Activated CD8-positive, alpha-beta T cell treated with anti-CD3 and anti-CD28 coated beads for 36 hours (primary cell): Measurements from ENCODE around the gene ANGPTL4. TPM values are rescaled to one million over a fixed set of nuclear protein-coding genes. Genes with fewer than 3 reads are reported as not detected.
"Not testable (repeated sequence)": the region's sequence is repeated elsewhere in the genome, so short reads cannot be mapped to it uniquely, and the experiment has no call there.

ENCODE experiments used
- ATAC-seq: fragments of 200-7000 bp; cut with Tn5 transposase; one replicate; pipeline ENCODE4 v1.10.0; 2021; ENCODE audit warnings: mild to moderate bottlenecking, moderate library complexity
- CTCF ChIA-PET: fragments of 350-600 bp; sonication (Branson Sonifier 250); formaldehyde crosslinking; loops from one replicate; lab custom pipeline; 2021; ENCODE audit warnings: antibody characterized with exemption; lab: Charles Lee
- POLR2A ChIA-PET: fragments of 350-600 bp; sonication (Branson Sonifier 250); formaldehyde crosslinking; loops from one replicate; lab custom pipeline; 2021; ENCODE audit warnings: antibody characterized with exemption; lab: Charles Lee
- DNase-seq: peaks from one replicate; pipeline ENCODE4 v3.0.0-alpha.2; 2020
- H3K27ac Mint-ChIP-seq: one replicate; pipeline ENCODE4 v1.8.0; 2021; ENCODE audit warnings: mild to moderate bottlenecking, mixed read lengths
- H3K27me3 Mint-ChIP-seq: one replicate; pipeline ENCODE4 v1.8.0; 2021; ENCODE audit warnings: mixed read lengths
- H3K36me3 Mint-ChIP-seq: one replicate; pipeline ENCODE4 v1.8.0; 2021; ENCODE audit warnings: low read depth, mixed read lengths
- H3K4me1 Mint-ChIP-seq: one replicate; pipeline ENCODE4 v1.8.0; 2021; ENCODE audit warnings: low read depth, mixed read lengths
- H3K4me3 Mint-ChIP-seq: one replicate; pipeline ENCODE4 v1.8.0; 2021; ENCODE audit warnings: mild to moderate bottlenecking, moderate library complexity, mixed read lengths
- H3K9me3 Mint-ChIP-seq: one replicate; pipeline ENCODE4 v1.8.0; 2021; ENCODE audit warnings: mixed read lengths
- intact Hi-C: fragments of 100-400 bp; cut with micrococcal nuclease; formaldehyde crosslinking; loops from one replicate; pipeline ENCODE4 v1.10.0; 2022
- total RNA-seq, 2 experiments: library from RNA; stranded (reverse); gene quantifications; one replicate each; pipeline ENCODE4 v1.2.3, GENCODE V29; 2021
- TF ChIP-seq, protein P1 (sequence below): fragments of 200-600 bp; IDR thresholded peaks from one replicate; pipeline ENCODE4 v1.8.0; 2022; ENCODE audit warnings: antibody characterized with exemption, mild to moderate bottlenecking

The ANGPTL4 gene
- total RNA-seq, 2 experiments from 2014 or later = 26.8 to 27.8 TPM

GRCh38 chr19:8370176-8371010, 6.4 kb downstream of the ANGPTL4 start:
- CTCF ChIA-PET = interaction anchor here (0.6 to 1.3 kb wide), 3 partner anchors 16 to 117 kb away, joined by 3 read pairs; no protein-coding TSS in a partner anchor
- no peaks in the 10 kb centered on the region for H3K9me3 Mint-ChIP-seq

DNA sequence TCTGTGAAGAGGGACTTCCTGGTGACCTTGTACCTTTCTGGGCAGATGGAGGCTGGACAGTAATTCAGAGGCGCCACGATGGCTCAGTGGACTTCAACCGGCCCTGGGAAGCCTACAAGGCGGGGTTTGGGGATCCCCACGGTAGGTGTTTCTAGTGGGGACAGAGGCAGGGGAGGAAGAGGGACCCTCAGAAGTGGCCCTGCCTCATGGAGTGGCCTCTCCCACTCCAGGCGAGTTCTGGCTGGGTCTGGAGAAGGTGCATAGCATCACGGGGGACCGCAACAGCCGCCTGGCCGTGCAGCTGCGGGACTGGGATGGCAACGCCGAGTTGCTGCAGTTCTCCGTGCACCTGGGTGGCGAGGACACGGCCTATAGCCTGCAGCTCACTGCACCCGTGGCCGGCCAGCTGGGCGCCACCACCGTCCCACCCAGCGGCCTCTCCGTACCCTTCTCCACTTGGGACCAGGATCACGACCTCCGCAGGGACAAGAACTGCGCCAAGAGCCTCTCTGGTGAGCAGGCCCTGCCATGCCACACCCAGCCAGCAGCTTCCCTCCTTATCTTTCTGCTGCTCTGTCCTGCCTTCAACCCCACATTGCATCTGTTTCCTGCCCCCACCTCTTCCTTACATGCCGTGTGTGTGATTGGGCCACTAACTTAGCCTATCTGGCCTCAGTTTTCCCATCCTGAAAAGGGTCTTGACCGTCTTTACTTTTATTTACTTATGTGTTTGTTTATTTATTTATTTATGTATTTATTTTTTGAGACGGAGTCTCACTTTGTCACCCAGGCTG, 7.3 kb downstream of the ANGPTL4 start:
- intact Hi-C loops = no loop called here
- peaks cover 13% of the 10 kb centered on the region for H3K36me3 Mint-ChIP-seq
- no peak overlapping the region for H3K4me3 Mint-ChIP-seq
- no peak overlapping the region for H3K27ac Mint-ChIP-seq
- ATAC-seq (no peak), DNase-seq (no peak)
- ChIA-PET POLR2A (interaction anchor here (0.6 kb wide), 1 partner anchor 85 kb away, joined by 3 read pairs; no protein-coding TSS in a partner anchor), CTCF (interaction anchor here (0.6 to 0.7 kb wide), 2 partner anchors 17 to 118 kb away, joined by 3 read pairs; no protein-coding TSS in a partner anchor)
- no peaks in the 10 kb centered on the region for H3K9me3 Mint-ChIP-seq
- peaks cover 21% of the 10 kb centered on the region for H3K27me3 Mint-ChIP-seq
- TF ChIP-seq, protein P1, sequence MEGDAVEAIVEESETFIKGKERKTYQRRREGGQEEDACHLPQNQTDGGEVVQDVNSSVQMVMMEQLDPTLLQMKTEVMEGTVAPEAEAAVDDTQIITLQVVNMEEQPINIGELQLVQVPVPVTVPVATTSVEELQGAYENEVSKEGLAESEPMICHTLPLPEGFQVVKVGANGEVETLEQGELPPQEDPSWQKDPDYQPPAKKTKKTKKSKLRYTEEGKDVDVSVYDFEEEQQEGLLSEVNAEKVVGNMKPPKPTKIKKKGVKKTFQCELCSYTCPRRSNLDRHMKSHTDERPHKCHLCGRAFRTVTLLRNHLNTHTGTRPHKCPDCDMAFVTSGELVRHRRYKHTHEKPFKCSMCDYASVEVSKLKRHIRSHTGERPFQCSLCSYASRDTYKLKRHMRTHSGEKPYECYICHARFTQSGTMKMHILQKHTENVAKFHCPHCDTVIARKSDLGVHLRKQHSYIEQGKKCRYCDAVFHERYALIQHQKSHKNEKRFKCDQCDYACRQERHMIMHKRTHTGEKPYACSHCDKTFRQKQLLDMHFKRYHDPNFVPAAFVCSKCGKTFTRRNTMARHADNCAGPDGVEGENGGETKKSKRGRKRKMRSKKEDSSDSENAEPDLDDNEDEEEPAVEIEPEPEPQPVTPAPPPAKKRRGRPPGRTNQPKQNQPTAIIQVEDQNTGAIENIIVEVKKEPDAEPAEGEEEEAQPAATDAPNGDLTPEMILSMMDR = no peak
- H3K4me1 Mint-ChIP-seq = peaks cover 11% of the 10 kb centered on the region

More at GRCh38 chr19:8370176-8371010, 6.4 kb downstream of the ANGPTL4 start:
- Mint-ChIP-seq H3K27ac (no peak overlapping the region), H3K4me3 (no peak overlapping the region), H3K36me3 (peaks cover 15% of the 10 kb centered on the region), H3K4me1 (peaks cover 14% of the 10 kb centered on the region), H3K27me3 (peaks cover 29% of the 10 kb centered on the region)
- intact Hi-C loops = no loop called here
- DNase-seq (no peak), ATAC-seq (no peak)
- POLR2A ChIA-PET = interaction anchor here (0.6 kb wide), 1 partner anchor 86 kb away, joined by 3 read pairs; no protein-coding TSS in a partner anchor
- TF ChIP-seq, protein P1 = no peak

- no peak for ATAC-seq
- peaks cover 4% of the 10 kb centered on the region for H3K9me3 Mint-ChIP-seq
- intact Hi-C loops = no loop called here
- CTCF ChIA-PET = interaction anchor here (1.1 kb wide), 1 partner anchor 20 kb away, joined by 4 read pairs; no protein-coding TSS in a partner anchor
- TF ChIP-seq, protein P1 = no peak
- no peaks in the 10 kb centered on the region for H3K27me3 Mint-ChIP-seq
- H3K4me1 Mint-ChIP-seq = peaks cover 11% of the 10 kb centered on the region
- peaks cover 6% of the 10 kb centered on the region for H3K36me3 Mint-ChIP-seq
- H3K4me3 Mint-ChIP-seq = no peak overlapping the region
- no peak overlapping the region for H3K27ac Mint-ChIP-seq
- no peak for DNase-seq
- POLR2A ChIA-PET = interaction anchor here (0.6 to 1.0 kb wide), 3 partner anchors 40 to 430 kb away, joined by 3 read pairs; no protein-coding TSS in a partner anchor
Observed at GRCh38 chr19:8373867-8374813, 10.2 kb downstream of the ANGPTL4 start.

- H3K36me3 Mint-ChIP-seq, H3K27me3 Mint-ChIP-seq, H3K4me3 Mint-ChIP-seq, DNase-seq, ATAC-seq, intact Hi-C loops, H3K9me3 Mint-ChIP-seq, POLR2A ChIA-PET, H3K27ac Mint-ChIP-seq: not testable (repeated sequence)
- CTCF ChIA-PET = interaction anchor here (4.1 kb wide), 1 partner anchor 22 kb away, joined by 23 read pairs; no protein-coding TSS in a partner anchor
- H3K4me1 Mint-ChIP-seq = peaks cover 11% of the 10 kb centered on the region
Observed at GRCh38 chr19:8375766-8376165, 11.8 kb downstream of the ANGPTL4 start.

DNA sequence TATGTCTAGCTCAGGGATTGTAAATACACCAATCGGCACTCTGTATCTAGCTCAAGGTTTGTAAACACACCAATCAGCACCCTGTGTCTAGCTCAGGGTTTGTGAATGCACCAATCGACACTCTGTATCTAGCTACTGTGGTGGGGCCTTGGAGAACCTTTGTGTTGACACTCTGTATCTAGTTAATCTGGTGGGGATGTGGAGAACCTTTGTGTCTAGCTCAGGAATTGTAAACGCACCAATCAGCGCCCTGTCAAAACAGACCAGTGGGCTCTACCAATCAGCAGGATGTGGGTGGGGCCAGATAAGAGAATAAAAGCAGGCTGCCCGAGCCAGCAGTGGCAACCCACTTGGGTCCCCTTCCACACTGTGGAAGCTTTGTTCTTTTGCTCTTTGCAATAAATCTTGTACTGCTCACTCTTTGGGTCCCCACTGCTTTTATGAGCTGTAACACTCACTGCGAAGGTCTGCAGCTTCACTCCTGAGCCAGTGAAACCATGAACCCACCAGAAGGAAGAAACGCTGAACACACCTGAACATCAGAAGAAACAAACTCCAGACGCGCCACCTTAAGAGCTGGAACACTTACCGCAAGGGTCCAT, 12.5 kb downstream of the ANGPTL4 start:
- H3K27me3 Mint-ChIP-seq, H3K4me1 Mint-ChIP-seq, H3K4me3 Mint-ChIP-seq, intact Hi-C loops, H3K9me3 Mint-ChIP-seq, DNase-seq, H3K27ac Mint-ChIP-seq, ATAC-seq, H3K36me3 Mint-ChIP-seq: not testable (repeated sequence)
- ChIA-PET POLR2A (interaction anchor here (0.7 to 0.9 kb wide), 2 partner anchors 19 to 152 kb away, joined by 3 read pairs; no protein-coding TSS in a partner anchor), CTCF (interaction anchor here (4.1 kb wide), 1 partner anchor 23 kb away, joined by 23 read pairs; no protein-coding TSS in a partner anchor)
